GM12891 (cell line): Measurements from ENCODE around the gene KLHL28.

Source experiments
- POLR2A ChIP-seq: IDR thresholded peaks from 2 replicates; pipeline ENCODE4 v1.6.1; 2011; ENCODE audit warnings: low read depth, low read length, control low read depth
- POLR2AphosphoS5 ChIP-seq: IDR thresholded peaks from 2 replicates; pipeline ENCODE4 v1.6.1; 2011; ENCODE audit warnings: low read depth, low read length, control low read depth
- SPI1 ChIP-seq: IDR thresholded peaks from 2 replicates; pipeline ENCODE4 v1.6.1; 2011; ENCODE audit warnings: low read depth, low read length, control low read depth
- TAF1 ChIP-seq: IDR thresholded peaks from 2 replicates; pipeline ENCODE4 v1.6.1; 2011; ENCODE audit warnings: low read depth, low read length, control low read depth

DNA sequence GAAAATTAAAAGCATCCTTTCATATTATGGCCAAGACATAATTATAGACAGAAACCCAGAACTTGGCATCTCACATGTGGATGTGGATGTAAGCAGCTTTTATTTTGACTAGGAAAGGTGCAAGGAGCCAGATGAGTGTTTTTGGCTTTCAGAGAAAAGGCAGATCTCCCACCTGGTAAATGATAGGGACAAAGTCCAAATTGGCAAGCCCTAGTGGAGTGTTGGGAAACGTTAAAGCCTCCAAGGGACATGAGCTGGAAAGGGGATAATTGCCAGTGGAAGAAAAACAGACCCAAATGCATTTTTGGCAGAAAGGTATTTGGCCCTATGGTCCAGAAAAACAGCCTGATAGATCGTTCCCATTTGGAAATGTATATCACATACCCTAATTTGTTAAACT lies 60.1 kb downstream of the KLHL28 start:
- TF ChIP-seq SPI1 (no peak), POLR2A (no peak), POLR2AphosphoS5 (no peak), TAF1 (no peak)
